ENCODE results near the gene SLC9C2.
"Not testable (repeated sequence)": the region's sequence is repeated elsewhere in the genome, so short reads cannot be mapped to it uniquely, and the experiment has no call there.

The SLC9C2 gene

GRCh38 chr1:173635116-173635515, 32.2 kb upstream of the SLC9C2 start, which contains the start of gene TEX50:
Gene TEX50 (plus strand): TSS chr1:173635338. CDS start chr1:173635522, 184 bp downstream.
- TF ChIP-seq CTCF (IDR thresholded peaks at IDR 0.05; ENCODE audit: borderline replicate concordance, insufficient read depth, low read depth, low read length): no peak
- no peak within 1 kb of the TSS for H3K4me3 ChIP-seq (ENCODE audit: low read depth, low read length)

GRCh38 chr1:173628888-173629287, 26.0 kb upstream of the SLC9C2 start:
- no peak overlapping the region for H3K4me3 ChIP-seq (ENCODE audit: low read depth, low read length)
- no peak for TF ChIP-seq CTCF (IDR thresholded peaks at IDR 0.05; ENCODE audit: borderline replicate concordance, insufficient read depth, low read depth, low read length)

GRCh38 chr1:173627269-173627668, 24.4 kb upstream of the SLC9C2 start:
- H3K4me3 ChIP-seq (ENCODE audit: low read depth, low read length): no peak overlapping the region
- TF ChIP-seq CTCF (IDR thresholded peaks at IDR 0.05; ENCODE audit: borderline replicate concordance, insufficient read depth, low read depth, low read length): no peak

GRCh38 chr1:173616859-173617258, 14.0 kb upstream of the SLC9C2 start:
- H3K4me3 ChIP-seq (ENCODE audit: low read depth, low read length): no peak overlapping the region
- TF ChIP-seq CTCF (IDR thresholded peaks at IDR 0.05; ENCODE audit: borderline replicate concordance, insufficient read depth, low read depth, low read length): no peak

- not testable (repeated sequence) for H3K4me3 ChIP-seq (ENCODE audit: low read depth, low read length)
These were observed 10.2 kb upstream of the SLC9C2 start for GRCh38 chr1:173613086-173613485.

- H3K4me3 ChIP-seq (ENCODE audit: low read depth, low read length): no peak overlapping the region
- TF ChIP-seq CTCF (IDR thresholded peaks at IDR 0.05; ENCODE audit: borderline replicate concordance, insufficient read depth, low read depth, low read length): no peak
These were observed 5.8 kb upstream of the SLC9C2 start for GRCh38 chr1:173608503-173609216.

GRCh38 chr1:173601588-173601987, 1.3 kb downstream of the SLC9C2 start:
- no peak overlapping the region for H3K4me3 ChIP-seq (ENCODE audit: low read depth, low read length)
- no peak for TF ChIP-seq CTCF (IDR thresholded peaks at IDR 0.05; ENCODE audit: borderline replicate concordance, insufficient read depth, low read depth, low read length)

All from GM12875 (cell line).